K562 (cell line): ENCODE measurements around the gene ARHGEF10L. TPM values are rescaled to one million over a fixed set of nuclear protein-coding genes. Genes with fewer than 3 reads are reported as not detected.

Source experiments
- ATAC-seq: fragments of 200-7000 bp; cut with Tn5 transposase; 3 replicates; pipeline ENCODE4 v1.9.1; 2020; ENCODE audit warnings: moderate library complexity
- BruUV-seq: library from RNA; stranded (reverse); fragments of 400-500 nt; replicated peaks from 2 replicates; lab custom pipeline; 2021; lab: Mats Ljungman, UMichigan
- CTCF ChIA-PET: fragments of 300-600 bp; formaldehyde crosslinking; extraction: SDS; loops from one replicate; lab custom pipeline; 2021; ENCODE audit warnings: low intra/inter-chr PET ratio; lab: Yijun Ruan, JAX
- POLR2A ChIA-PET: fragments of 300-600, 350-650 bp; sonication (Branson Sonifier 250); formaldehyde crosslinking; extraction: SDS; loops from one replicate; lab custom pipeline; 2021; ENCODE audit warnings: antibody characterized with exemption, inconsistent platforms; lab: Yijun Ruan, JAX
- DNase-seq, 4 experiments: peaks; one replicate each; pipeline versions ENCODE4 v3.0.0 to v3.0.0-alpha.2; 2011 to 2018; ENCODE audit warnings: low spot score in 3 of 4, mixed read lengths in 3 of 4; ENCODE audit errors: extremely low read depth in 1 of 4
- FAIRE-seq: peaks from 2 replicates; lab custom pipeline; 2011; peaks lifted over from hg19 to GRCh38; lab: Jason Lieb, UNC
- H2AFZ ChIP-seq: 2 replicates; pipeline ENCODE4 v1.6.0; 2011; ENCODE audit warnings: low read depth, low read length, control low read depth, inconsistent platforms
- H3K27ac ChIP-seq: fragments of 200-600 bp; 3 replicates; pipeline ENCODE4 v1.8.0; 2011; ENCODE audit warnings: low read depth, mild to moderate bottlenecking, control low read depth, inconsistent platforms, low read length, moderate library complexity, mixed read lengths; ENCODE audit errors: extremely low read depth
- H3K27me3 ChIP-seq, 2 experiments: fragments of 300-600 bp in 1 of 2; 2 replicates in 1 of 2; 3 replicates in 1 of 2; pipeline versions ENCODE4 v1.6.0 to v1.8.0; 2011; ENCODE audit warnings: inconsistent platforms in 2 of 2, low read length in 2 of 2, mild to moderate bottlenecking in 1 of 2, mixed read lengths in 1 of 2, moderate library complexity in 1 of 2; ENCODE audit not compliant: control insufficient read depth in 2 of 2, insufficient read depth in 2 of 2
- H3K36me3 ChIP-seq: fragments of 300-600 bp; 3 replicates; pipeline ENCODE4 v1.8.0; 2011; ENCODE audit warnings: mild to moderate bottlenecking, low read length, inconsistent platforms; ENCODE audit not compliant: control insufficient read depth, insufficient read depth
- H3K4me1 ChIP-seq, 2 experiments: fragments of 200-600 bp in 1 of 2; replicated peaks in 1 of 2; 2 replicates in 1 of 2; 3 replicates in 1 of 2; pipeline versions ENCODE4 v1.5.1 to v1.8.0; 2011; ENCODE audit warnings: inconsistent platforms in 2 of 2, low read length in 2 of 2, mild to moderate bottlenecking in 1 of 2, mixed read lengths in 1 of 2, moderate library complexity in 1 of 2; ENCODE audit not compliant: control insufficient read depth in 2 of 2, insufficient read depth in 2 of 2
- H3K4me2 ChIP-seq: 2 replicates; pipeline ENCODE4 v1.6.1; 2011; ENCODE audit warnings: low read length, control low read depth, inconsistent platforms, mixed read lengths; ENCODE audit not compliant: insufficient read depth
- H3K4me3 ChIP-seq: fragments of 200-600 bp; sonication (generic), shearing (Covaris generic); 2 replicates; pipeline ENCODE4 v1.5.1; 2016; ENCODE audit warnings: control low read depth, inconsistent platforms
- H3K79me2 ChIP-seq: fragments of 200-600 bp; 3 replicates; pipeline ENCODE4 v1.8.0; 2011; ENCODE audit warnings: low read length, inconsistent platforms; ENCODE audit not compliant: control insufficient read depth, insufficient read depth
- H3K9ac ChIP-seq, 2 experiments: 2 replicates each; pipeline versions ENCODE4 v1.6.0 to v1.6.1; 2011; ENCODE audit warnings: low read depth in 2 of 2, low read length in 2 of 2, control low read depth in 1 of 2, inconsistent platforms in 1 of 2, mild to moderate bottlenecking in 1 of 2, mixed read lengths in 1 of 2; ENCODE audit not compliant: insufficient read depth in 1 of 2
- H3K9me1 ChIP-seq: one replicate; pipeline ENCODE4 v1.6.0; 2011; ENCODE audit warnings: inconsistent platforms, mild to moderate bottlenecking, low read length, moderate library complexity; ENCODE audit not compliant: control insufficient read depth, insufficient read depth
- H3K9me3 ChIP-seq: replicated peaks from 2 replicates; pipeline ENCODE4 v1.5.1; 2011; ENCODE audit warnings: low read depth, low read length, inconsistent platforms; ENCODE audit not compliant: control insufficient read depth, insufficient read depth
- H4K20me1 ChIP-seq: replicated peaks from 2 replicates; pipeline ENCODE4 v1.6.1; 2011; ENCODE audit warnings: low read length, inconsistent platforms, mixed read lengths; ENCODE audit not compliant: control insufficient read depth, insufficient read depth
- CBFA2T2 ChIP-seq: fragments of 450-650 bp; conservative IDR thresholded peaks from 2 replicates; pipeline ENCODE4 v1.6.1; 2017; ENCODE audit warnings: mild to moderate bottlenecking
- FUS ChIP-seq: fragments of 200-400 bp; formaldehyde crosslinking; optimal IDR thresholded peaks from 2 replicates; pipeline ENCODE3; 2017; ENCODE audit warnings: low read depth, low read length
- MTA1 ChIP-seq: fragments of 450-650 bp; IDR thresholded peaks from 2 replicates; pipeline ENCODE4 v1.6.1; 2017; ENCODE audit warnings: borderline replicate concordance
- NCOA6 ChIP-seq: fragments of 450-650 bp; IDR thresholded peaks from 2 replicates; pipeline ENCODE4 v1.6.1; 2017; ENCODE audit warnings: mild to moderate bottlenecking
- NFRKB ChIP-seq: fragments of 450-650 bp; IDR thresholded peaks from 2 replicates; pipeline ENCODE4 v1.6.1; 2016; ENCODE audit warnings: low read depth
- RNF2 ChIP-seq: sonication (generic); IDR thresholded peaks from 2 replicates; pipeline ENCODE4 v1.6.1; 2016
- SRSF7 ChIP-seq: fragments of 200-400 bp; formaldehyde crosslinking; optimal IDR thresholded peaks from 2 replicates; pipeline ENCODE3; 2017; ENCODE audit warnings: mild to moderate bottlenecking, low read depth, low read length
- STAT5A ChIP-seq: IDR thresholded peaks from 2 replicates; pipeline ENCODE4 v1.6.1; 2012; ENCODE audit warnings: low read length, inconsistent platforms, borderline replicate concordance
- THRAP3 ChIP-seq: fragments of 450-650 bp; IDR thresholded peaks from 2 replicates; pipeline ENCODE4 v1.6.1; 2016; ENCODE audit warnings: mild to moderate bottlenecking, inconsistent platforms, borderline replicate concordance
- ZNF586 ChIP-seq: fragments of 450-650 bp; formaldehyde crosslinking; conservative IDR thresholded peaks from 2 replicates; pipeline ENCODE4 v1.4.0; 2020; ENCODE audit warnings: mild to moderate bottlenecking, moderate library complexity
- ZNF780A ChIP-seq: fragments of 250-450 bp; sonication (Bioruptor Pico); IDR thresholded peaks from 2 replicates; pipeline ENCODE4 v1.5.0; 2021; ENCODE audit warnings: mild to moderate bottlenecking
- ZNF785 ChIP-seq: fragments of 250-450 bp; sonication (Bioruptor Pico); IDR thresholded peaks from 2 replicates; pipeline ENCODE4 v1.4.0; 2020; ENCODE audit warnings: mild to moderate bottlenecking
- WGBS: fragments of 100-300 bp; shearing (Covaris generic); methylation state at CpG from one replicate; pipeline ENCODE4 v1.1.6; 2016; ENCODE audit warnings: low coverage, mixed read lengths; ENCODE audit not compliant: insufficient coverage; ENCODE audit errors: missing lambda C conversion rate; 5-methylcytosine and 5-hydroxymethylcytosine counted together
- in situ Hi-C: fragments of 300-500 bp; cut with MboI; formaldehyde crosslinking; loops from 4 replicates; pipeline ENCODE4 v1.15.0; 2018; ENCODE audit warnings: inconsistent platforms, mixed read lengths
- intact Hi-C: fragments of 100-400 bp; cut with micrococcal nuclease; formaldehyde crosslinking; loops from 2 replicates; pipeline ENCODE4 v1.14.2; 2022
- polyA plus RNA-seq, 8 experiments: library from polyadenylated mRNA; depleted of rRNA in 4 of 8; stranded (reverse) in 5 of 8; unstranded in 3 of 8; fragments of >200 nt; fragmentation: Nextera tagmentation in 2 of 8; fragmentation: Illumina TruSeq in 1 of 8; extraction: Ambion mirVana in 2 of 8; extraction: Trizol in 1 of 8; gene quantifications; 2 replicates each; pipeline versions ENCODE4 v1.2.1 to v1.2.3, GENCODE V29; 2011 to 2014; ENCODE audit warnings: inconsistent platforms in 1 of 8, missing spikeins in 1 of 8
- total RNA-seq, 7 experiments: library from RNA; depleted of rRNA in 6 of 7; stranded (reverse); fragments of >200 nt in 6 of 7; fragmentation: Illumina TruSeq in 2 of 7; extraction: Trizol in 2 of 7; gene quantifications; 2 replicates each; pipeline versions ENCODE4 v1.2.1 to v1.2.3, GENCODE V29; 2011 to 2021; ENCODE audit warnings: low replicate concordance in 1 of 7
- TF ChIP-seq, protein P1 (sequence below): fragments of 250-450 bp; sonication (Bioruptor Pico); IDR thresholded peaks from 2 replicates; pipeline ENCODE4 v1.9.0; 2021; ENCODE audit warnings: mild to moderate bottlenecking, inconsistent platforms
- TF ChIP-seq, protein P2 (sequence below): fragments of 250-450 bp; sonication (Bioruptor Pico); IDR thresholded peaks from 2 replicates; pipeline ENCODE4 v1.8.0; 2021; ENCODE audit warnings: moderate library complexity, mild to moderate bottlenecking, inconsistent platforms

Gene ARHGEF10L
- total and polyA plus RNA-seq, 9 of the 15 experiments (the other 6 are each of a cell fraction or from before 2014, with no cell fraction given), result 0.09 to 0.13 TPM; not detected in 7

GRCh38 chr1:17684810-17685209, 145.3 kb downstream of the ARHGEF10L start:
- DNase-seq (no peak), FAIRE-seq (no peak), ATAC-seq (no peak)
- Histone ChIP-seq H3K79me2 (no peaks in the 10 kb centered on the region), H3K36me3 (no peaks in the 10 kb centered on the region), H3K4me2 (no peak overlapping the region), H3K4me1 (no peaks in the 10 kb centered on the region), H3K9me3 (no peaks in the 10 kb centered on the region), H3K27me3 (peaks cover 13 to 39% of the 10 kb centered on the region in 2 experiments), H3K9me1 (no peaks in the 10 kb centered on the region), H4K20me1 (peaks cover 2% of the 10 kb centered on the region; the same call in 1 of the 2 replicates), H3K4me3 (no peak overlapping the region), H3K27ac (no peak overlapping the region), H3K9ac (no peak overlapping the region), H2AFZ (no peak overlapping the region)
- no peak for TF ChIP-seq NCOA6
- no peak for TF ChIP-seq ZNF586 (CRISPR knock-in tag)
- no peak for TF ChIP-seq MTA1
- no peak for TF ChIP-seq CBFA2T2
- no peak for TF ChIP-seq RNF2
- in situ Hi-C loops, result no loop called here
- intact Hi-C loops, result no loop called here
- BruUV-seq, result no TSS peak
- 0% methylated on average over 6 of the region's 8 CpGs for WGBS
- ChIA-PET POLR2A (interaction anchor here (0.6 kb wide), 1 partner anchor 19 kb away, joined by 3 read pairs; no protein-coding TSS in a partner anchor), CTCF (no interaction called here)

DNA sequence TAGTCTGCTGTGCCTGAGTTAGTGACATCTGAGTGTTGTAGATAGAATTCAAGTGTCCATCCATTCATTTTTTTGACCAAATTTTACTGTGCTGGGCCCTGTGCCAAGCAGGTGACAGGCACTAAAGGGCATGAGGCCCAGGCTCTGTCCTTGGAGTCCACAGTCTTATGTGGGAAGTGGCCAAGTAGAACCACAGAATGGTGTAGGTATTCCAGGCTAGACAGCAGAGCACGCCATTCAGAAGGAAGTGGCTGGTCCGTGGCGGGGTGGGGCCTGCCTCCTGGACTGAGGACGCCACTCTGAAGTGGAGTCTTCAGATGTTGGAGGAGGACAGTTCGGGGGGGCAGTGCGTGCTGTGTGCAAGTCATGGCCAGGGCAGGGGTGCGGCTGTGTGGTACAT, 146.8 kb downstream of the ARHGEF10L start:
- Histone ChIP-seq H3K27ac (no peak overlapping the region), H3K36me3 (no peaks in the 10 kb centered on the region)
- no peak for FAIRE-seq

More for the DNA sequence above, 146.8 kb downstream of the ARHGEF10L start:
- Histone ChIP-seq H3K9ac (no peak overlapping the region), H3K79me2 (no peaks in the 10 kb centered on the region), H3K9me1 (no peaks in the 10 kb centered on the region), H3K4me1 (no peaks in the 10 kb centered on the region), H3K4me2 (no peak overlapping the region), H3K9me3 (no peaks in the 10 kb centered on the region), H3K4me3 (no peak overlapping the region), H4K20me1 (peaks cover 2% of the 10 kb centered on the region; the same call in 1 of the 2 replicates), H2AFZ (no peak overlapping the region), H3K27me3 (peaks cover 13 to 44% of the 10 kb centered on the region in 2 experiments)
- TF ChIP-seq, protein P1, sequence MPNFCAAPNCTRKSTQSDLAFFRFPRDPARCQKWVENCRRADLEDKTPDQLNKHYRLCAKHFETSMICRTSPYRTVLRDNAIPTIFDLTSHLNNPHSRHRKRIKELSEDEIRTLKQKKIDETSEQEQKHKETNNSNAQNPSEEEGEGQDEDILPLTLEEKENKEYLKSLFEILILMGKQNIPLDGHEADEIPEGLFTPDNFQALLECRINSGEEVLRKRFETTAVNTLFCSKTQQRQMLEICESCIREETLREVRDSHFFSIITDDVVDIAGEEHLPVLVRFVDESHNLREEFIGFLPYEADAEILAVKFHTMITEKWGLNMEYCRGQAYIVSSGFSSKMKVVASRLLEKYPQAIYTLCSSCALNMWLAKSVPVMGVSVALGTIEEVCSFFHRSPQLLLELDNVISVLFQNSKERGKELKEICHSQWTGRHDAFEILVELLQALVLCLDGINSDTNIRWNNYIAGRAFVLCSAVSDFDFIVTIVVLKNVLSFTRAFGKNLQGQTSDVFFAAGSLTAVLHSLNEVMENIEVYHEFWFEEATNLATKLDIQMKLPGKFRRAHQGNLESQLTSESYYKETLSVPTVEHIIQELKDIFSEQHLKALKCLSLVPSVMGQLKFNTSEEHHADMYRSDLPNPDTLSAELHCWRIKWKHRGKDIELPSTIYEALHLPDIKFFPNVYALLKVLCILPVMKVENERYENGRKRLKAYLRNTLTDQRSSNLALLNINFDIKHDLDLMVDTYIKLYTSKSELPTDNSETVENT (CRISPR knock-in tag), result no peak
- TF ChIP-seq STAT5A (no peak), SRSF7 (no peak), FUS (no peak), ZNF780A (CRISPR knock-in tag) (no peak), THRAP3 (no peak), ZNF785 (CRISPR knock-in tag) (no peak), NFRKB (no peak)
- TF ChIP-seq, protein P2, sequence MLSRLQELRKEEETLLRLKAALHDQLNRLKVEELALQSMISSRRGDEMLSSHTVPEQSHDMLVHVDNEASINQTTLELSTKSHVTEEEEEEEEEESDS (CRISPR knock-in tag), result no peak
- intact Hi-C loops, result no loop called here
- POLR2A ChIA-PET, result interaction anchor here (0.5 kb wide), 1 partner anchor 18 kb away, joined by 4 read pairs; no protein-coding TSS in a partner anchor
- no TSS peak for BruUV-seq
- in situ Hi-C loops, result no loop called here
- CTCF ChIA-PET, result no interaction called here
- DNase-seq (no peak), ATAC-seq (no peak; the same call in 2 of the 3 replicates)
- WGBS, result 0% methylated on average over 7 of the region's 7 CpGs
